PC-3 (cell line): ENCODE results near the gene ELN.

Experiments used
- EZH2 ChIP-seq: fragments of 300-600 bp; sonication (generic); IDR thresholded peaks from one replicate; pipeline ENCODE4 v1.6.1; 2017; ENCODE audit warnings: antibody characterized with exemption, mild to moderate bottlenecking, low read length; ENCODE audit not compliant: unreplicated experiment
- TF ChIP-seq, protein P1 (sequence below): fragments of 300-600 bp; sonication (generic); conservative IDR thresholded peaks from 2 replicates; pipeline ENCODE4 v1.5.1; 2017; ENCODE audit warnings: antibody characterized with exemption, low read depth, mild to moderate bottlenecking, low read length

DNA sequence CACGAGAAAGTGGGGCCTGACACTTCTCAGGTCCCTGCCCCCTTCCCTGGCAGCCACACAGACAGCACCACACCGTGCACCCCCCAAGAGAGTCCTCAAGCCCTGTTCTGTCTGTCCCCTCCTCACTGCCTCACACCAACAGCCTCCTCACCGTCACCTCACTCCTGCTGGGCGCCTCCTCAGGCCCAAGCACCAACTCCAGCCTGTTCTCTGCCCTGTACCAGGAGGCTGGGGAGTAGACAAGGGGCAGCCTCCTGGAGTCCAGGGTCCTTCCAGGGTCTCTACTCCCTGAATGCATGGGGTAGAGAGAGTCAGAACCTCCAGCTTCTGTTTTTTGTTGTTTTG lies 26.9 kb upstream of the ELN start:
- TF ChIP-seq, protein P1, sequence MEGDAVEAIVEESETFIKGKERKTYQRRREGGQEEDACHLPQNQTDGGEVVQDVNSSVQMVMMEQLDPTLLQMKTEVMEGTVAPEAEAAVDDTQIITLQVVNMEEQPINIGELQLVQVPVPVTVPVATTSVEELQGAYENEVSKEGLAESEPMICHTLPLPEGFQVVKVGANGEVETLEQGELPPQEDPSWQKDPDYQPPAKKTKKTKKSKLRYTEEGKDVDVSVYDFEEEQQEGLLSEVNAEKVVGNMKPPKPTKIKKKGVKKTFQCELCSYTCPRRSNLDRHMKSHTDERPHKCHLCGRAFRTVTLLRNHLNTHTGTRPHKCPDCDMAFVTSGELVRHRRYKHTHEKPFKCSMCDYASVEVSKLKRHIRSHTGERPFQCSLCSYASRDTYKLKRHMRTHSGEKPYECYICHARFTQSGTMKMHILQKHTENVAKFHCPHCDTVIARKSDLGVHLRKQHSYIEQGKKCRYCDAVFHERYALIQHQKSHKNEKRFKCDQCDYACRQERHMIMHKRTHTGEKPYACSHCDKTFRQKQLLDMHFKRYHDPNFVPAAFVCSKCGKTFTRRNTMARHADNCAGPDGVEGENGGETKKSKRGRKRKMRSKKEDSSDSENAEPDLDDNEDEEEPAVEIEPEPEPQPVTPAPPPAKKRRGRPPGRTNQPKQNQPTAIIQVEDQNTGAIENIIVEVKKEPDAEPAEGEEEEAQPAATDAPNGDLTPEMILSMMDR, result no peak
- TF ChIP-seq EZH2, result no peak
